ENCODE results near the gene SLC12A3. TPM values are rescaled to one million over a fixed set of nuclear protein-coding genes. Genes with fewer than 3 reads are reported as not detected.

The SLC12A3 gene
- total and polyA plus RNA-seq, 2 of the 4 experiments (the other 2 are of a cell fraction) = not detected

GRCh38 chr16:56910654-56911539, 45.9 kb downstream of the SLC12A3 start:
- Histone ChIP-seq H4K8ac (ENCODE audit: low read depth in 2 of 2, low read length in 2 of 2) (peak overlapping the region; percentile 22 to 49; a peak in 3 of 4 replicates), H4K5ac (ENCODE audit: low read depth, low read length) (peak overlapping the region; percentile 14; the same call in 1 of the 2 replicates), H3K27ac (ENCODE audit: insufficient read depth, low read length) (peak overlapping the region; percentile 7; the same call in 1 of the 2 replicates), H3K18ac (ENCODE audit: low read depth, low read length) (peak overlapping the region; percentile 26; the same call in 1 of the 2 replicates), H2BK120ac (ENCODE audit: low read depth, low read length) (peak overlapping the region; percentile 84; the same call in 1 of the 2 replicates), H4K20me1 (ENCODE audit: insufficient read depth, low read length) (no peaks in the 10 kb centered on the region), H3K4me2 (ENCODE audit: low read depth, low read length) (no peak overlapping the region; the same call in 1 of the 2 replicates), H3K14ac (replicated peaks; ENCODE audit: low read depth, low read length) (peak overlapping the region; percentile 18; the same call in 1 of the 2 replicates), H3K9me3 (ENCODE audit: control insufficient read depth, insufficient read depth, low read length) (no peaks in the 10 kb centered on the region), H3K4me1 (ENCODE audit: control insufficient read depth, insufficient read depth, low read length) (peaks cover 24% of the 10 kb centered on the region), H3K23ac (ENCODE audit: low read depth, low read length) (0 out of 2 replicates have a peak overlapping the region, but pooled peaks have one; percentile 1), H3K9me1 (ENCODE audit: insufficient read depth, low read length) (peaks cover 23% of the 10 kb centered on the region), H3K9ac (ENCODE audit: low read depth, low read length) (no peak overlapping the region), H2AFZ (replicated peaks; ENCODE audit: low read length, poor library complexity) (peak overlapping the region; percentile 66), H2BK15ac (ENCODE audit: low read depth, low read length) (0 out of 3 replicates have a peak overlapping the region, but pooled peaks have one; percentile 12), H4K91ac (ENCODE audit: insufficient read depth, low read depth, low read length) (peak overlapping the region; percentile 23; the same call in 1 of the 2 replicates), H2BK20ac (ENCODE audit: low read depth, low read length) (peak overlapping the region; percentile 19; the same call in 1 of the 2 replicates), H3K36me3 (ENCODE audit: control insufficient read depth, insufficient read depth, low read length) (no peaks in the 10 kb centered on the region), H3K4ac (ENCODE audit: low read depth, low read length) (peak overlapping the region; percentile 81; the same call in 1 of the 2 replicates), H2BK5ac (ENCODE audit: low read depth, low read length, poor library complexity, severe bottlenecking) (peak overlapping the region; percentile 7), H3K79me1 (ENCODE audit: low read depth in 1 of 2, low read length in 2 of 2) (0 out of 4 replicates have a peak, but pooled peaks cover 0 to 3% of the 10 kb centered on the region in 2 experiments), H3K27me3 (ENCODE audit: control insufficient read depth, insufficient read depth, low read length) (no peaks in the 10 kb centered on the region; the same call in 1 of the 2 replicates), H3K56ac (ENCODE audit: extremely low read depth, insufficient read depth, low read length) (no peak overlapping the region), H2AK9ac (replicated peaks; ENCODE audit: low read depth, low read length, poor library complexity) (no peak overlapping the region), H3K4me3 (ENCODE audit: insufficient read depth, low read depth, low read length) (no peak overlapping the region), H2AK5ac (ENCODE audit: low read depth, low read length) (peak overlapping the region; percentile 96; the same call in 1 of the 2 replicates)
- DNase-seq = peak; percentile 93
- dilution Hi-C loops (cut with HindIII; ENCODE audit: low sequenced_read_pairs, unreplicated experiment) (no loop called here), in situ Hi-C loops (cut with MboI; ENCODE audit: low sequenced_read_pairs) (no loop called here), intact Hi-C loops (cut with micrococcal nuclease) (no loop called here)
- ATAC-seq (ENCODE audit: low read depth) = peak; percentile 4; the same call in 1 of the 2 replicates
- no TSS peak for BruUV-seq (replicated peaks)
- POLR2A ChIA-PET (ENCODE audit: unreplicated experiment) = interaction anchor here (1.1 kb wide), 2 partner anchors 21 to 22 kb away, joined by 3 to 4 read pairs; no protein-coding TSS in a partner anchor
- CTCF ChIA-PET = interaction anchor here (0.7 kb wide), 1 partner anchor 25 kb away, joined by 3 read pairs; no protein-coding TSS in a partner anchor
- no peak for TF ChIP-seq MAZ (IDR thresholded peaks at IDR 0.05; ENCODE audit: borderline replicate concordance, low read depth, low read length)
- peak; percentile 96 for TF ChIP-seq RCOR1 (IDR thresholded peaks at IDR 0.05; ENCODE audit: insufficient replicate concordance, low read length)
- TF ChIP-seq ELK1 (IDR thresholded peaks at IDR 0.05; ENCODE audit: borderline replicate concordance, low read depth, low read length) = no peak
- no peak for TF ChIP-seq BHLHE40 (IDR thresholded peaks at IDR 0.05; ENCODE audit: low read depth, low read length)
- no peak for TF ChIP-seq MXI1 (IDR thresholded peaks at IDR 0.05; ENCODE audit: borderline replicate concordance, low read depth, low read length)
- TF ChIP-seq CEBPB (IDR thresholded peaks at IDR 0.05; ENCODE audit: low read depth, low read length) = peak; percentile 96
- 89% methylated on average over 4 of the region's 12 CpGs; no CpG with 5 or more reads in 1 of the 2 experiments for WGBS, 2 experiments (ENCODE audit: extremely low coverage in 2 of 2, insufficient read length in 1 of 2)
